ENCODE measurements around the gene RASGRP4.
"Not testable (repeated sequence)": the region's sequence is repeated elsewhere in the genome, so short reads cannot be mapped to it uniquely, and the experiment has no call there.

The RASGRP4 gene

DNA sequence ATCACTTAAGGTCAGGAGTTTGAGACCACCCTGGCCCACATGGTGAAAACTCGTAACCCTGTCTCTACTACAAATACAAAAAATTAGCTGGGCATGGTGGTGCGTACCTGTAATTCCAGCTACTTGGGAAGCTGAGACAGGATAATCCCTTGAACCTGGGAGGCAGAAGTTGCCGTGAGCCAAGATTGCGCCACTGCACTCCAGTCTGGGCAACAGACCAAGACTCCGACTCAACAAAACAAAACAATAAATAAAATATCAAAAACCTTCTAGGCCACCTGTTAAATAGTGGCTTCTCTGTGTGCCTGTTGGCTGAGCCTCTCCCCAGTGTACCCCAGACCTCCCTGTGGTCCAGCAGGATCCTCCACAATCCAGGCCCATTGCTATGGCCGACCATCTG lies 54.9 kb downstream of the RASGRP4 start:
- no peak for DNase-seq (ENCODE audit: low read depth in 2 of 2)

DNA sequence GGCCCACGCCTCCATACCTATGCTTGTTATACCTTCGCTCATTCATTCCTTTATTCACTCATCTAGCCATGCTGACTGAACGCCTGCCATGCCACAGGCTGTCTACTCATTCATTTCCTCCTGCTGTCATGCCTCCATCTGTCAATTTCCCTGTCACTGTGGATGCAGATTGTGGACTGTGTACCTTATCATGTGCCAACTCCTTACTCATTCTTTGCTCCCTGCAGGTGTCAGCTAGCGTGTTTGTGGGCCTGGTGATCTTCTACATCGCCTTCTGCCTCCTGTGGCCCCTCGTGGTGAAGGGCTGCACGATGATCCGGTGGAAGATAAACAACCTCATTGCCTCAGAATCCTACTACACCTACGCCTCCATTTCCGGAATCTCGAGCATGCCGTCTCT lies 55.7 kb downstream of the RASGRP4 start:
- DNase-seq (ENCODE audit: low read depth in 2 of 2): no peak

DNA sequence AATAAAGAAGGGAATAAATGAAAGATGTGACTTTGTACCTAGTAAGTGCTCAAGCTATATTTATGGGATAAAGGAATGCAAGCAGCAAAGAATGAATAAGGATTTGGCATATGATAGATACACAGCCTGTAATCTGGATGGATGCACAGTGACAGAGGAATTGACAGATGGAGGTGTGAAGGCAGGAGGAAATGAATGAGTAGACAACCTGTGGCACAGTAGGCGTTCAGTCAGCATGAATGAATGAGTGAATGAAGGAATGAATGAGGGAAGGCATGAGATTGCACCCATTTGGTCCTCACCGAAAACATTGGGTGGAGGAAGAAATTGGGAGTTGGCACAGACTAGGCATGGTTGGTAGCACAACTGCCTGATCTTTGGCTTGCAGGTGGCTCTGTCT lies 56.4 kb downstream of the RASGRP4 start:
- DNase-seq (ENCODE audit: low read depth in 2 of 2): no peak

DNA sequence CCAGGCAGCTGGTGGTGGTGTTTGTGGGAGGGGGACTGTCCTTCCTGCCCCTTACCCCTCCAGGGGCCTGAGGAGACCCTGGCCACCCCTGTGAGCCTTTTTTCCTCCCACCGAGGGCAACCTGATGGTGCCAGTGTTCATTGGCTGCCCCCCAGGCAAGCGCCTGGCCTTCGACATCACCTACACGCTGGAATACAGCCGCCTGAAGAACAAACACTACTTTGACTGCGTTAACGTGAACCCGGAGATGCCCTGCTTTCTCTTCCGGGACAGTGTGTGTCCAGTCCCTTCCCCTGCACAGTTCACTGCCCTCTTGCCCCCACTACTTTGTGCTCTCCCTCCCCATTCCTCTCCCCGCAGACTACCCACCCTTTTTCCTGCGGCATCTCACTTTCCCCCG lies 59.0 kb downstream of the RASGRP4 start:
- no peak for DNase-seq (ENCODE audit: low read depth in 2 of 2)

DNA sequence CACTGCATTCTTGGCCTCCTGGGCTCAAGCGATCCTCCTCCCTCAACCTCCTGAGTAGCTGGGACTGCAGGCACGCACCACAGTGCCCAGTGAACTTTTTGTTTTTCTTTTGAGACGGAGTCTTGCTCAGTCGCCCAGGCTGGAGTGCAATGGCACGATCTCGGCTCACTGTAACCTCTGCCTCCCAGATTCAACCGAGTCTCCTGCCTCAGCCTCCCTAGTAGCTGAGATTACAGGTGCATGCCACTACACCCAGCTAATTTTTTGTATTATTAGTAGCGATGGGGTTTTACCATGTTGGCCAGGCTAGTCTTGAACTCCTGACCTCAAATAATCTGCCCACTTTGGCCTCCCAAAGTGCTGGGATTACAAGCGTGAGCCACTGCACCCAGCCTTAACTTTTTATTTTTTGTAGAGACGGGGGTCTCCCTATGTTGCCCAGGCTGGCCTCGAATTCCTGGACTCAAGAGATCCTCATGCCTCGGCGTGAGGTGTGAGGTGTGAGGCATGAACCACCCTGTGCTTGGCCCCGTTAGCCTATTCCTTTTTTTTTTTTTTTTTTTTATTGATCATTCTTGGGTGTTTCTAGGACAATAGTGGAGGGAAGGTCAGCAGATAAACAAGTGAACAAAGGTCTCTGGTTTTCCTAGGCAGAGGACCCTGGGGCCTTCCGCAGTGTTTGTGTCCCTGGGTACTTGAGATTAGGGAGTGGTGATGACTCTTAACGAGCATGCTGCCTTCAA lies 62.9 kb downstream of the RASGRP4 start:
- DNase-seq (ENCODE audit: low read depth in 2 of 2): not testable (repeated sequence)

DNA sequence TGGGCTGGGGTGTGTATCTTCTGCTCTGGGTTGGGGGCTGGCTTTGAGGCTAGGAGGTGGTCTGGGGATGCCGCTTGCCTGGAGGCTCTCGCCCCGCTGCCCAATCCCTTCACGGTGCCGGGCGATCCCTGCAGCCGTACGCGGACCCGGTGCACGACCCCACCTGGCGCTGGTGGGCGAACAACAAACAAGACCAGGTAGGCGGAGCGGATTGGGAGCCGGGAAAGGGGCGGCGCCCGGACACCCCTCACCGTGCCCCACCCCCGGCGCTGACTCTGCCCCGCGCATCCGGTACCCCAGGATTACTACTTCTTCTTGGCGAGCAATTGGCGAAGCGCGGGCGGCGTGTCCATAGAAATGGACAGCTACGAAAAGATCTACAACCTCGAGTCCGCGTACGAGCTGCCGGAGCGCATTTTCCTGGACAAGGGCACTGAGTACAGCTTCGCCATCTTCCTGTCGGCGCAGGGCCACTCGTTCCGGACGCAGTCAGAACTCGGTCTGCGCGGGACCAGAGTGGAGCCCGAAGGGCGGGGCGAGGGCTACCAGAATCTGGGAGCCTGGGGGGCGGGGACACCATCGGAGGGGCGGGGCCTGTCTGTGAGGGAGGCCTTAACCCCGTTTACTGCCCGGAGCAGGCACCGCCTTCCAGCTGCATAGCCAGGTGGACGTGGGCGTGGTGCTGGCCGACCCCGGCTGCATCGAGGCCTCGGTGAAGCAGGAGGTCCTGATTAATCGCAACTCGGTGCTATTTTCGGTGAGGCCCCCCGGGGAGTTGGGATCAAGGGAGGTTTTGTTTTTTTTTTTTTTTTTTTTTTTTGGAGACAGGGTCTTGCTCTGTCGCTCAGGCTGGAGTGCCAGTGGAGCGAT lies 63.7 kb downstream of the RASGRP4 start:
- peak; percentile 77 to 91 for DNase-seq (ENCODE audit: low read depth in 2 of 2)

DNA sequence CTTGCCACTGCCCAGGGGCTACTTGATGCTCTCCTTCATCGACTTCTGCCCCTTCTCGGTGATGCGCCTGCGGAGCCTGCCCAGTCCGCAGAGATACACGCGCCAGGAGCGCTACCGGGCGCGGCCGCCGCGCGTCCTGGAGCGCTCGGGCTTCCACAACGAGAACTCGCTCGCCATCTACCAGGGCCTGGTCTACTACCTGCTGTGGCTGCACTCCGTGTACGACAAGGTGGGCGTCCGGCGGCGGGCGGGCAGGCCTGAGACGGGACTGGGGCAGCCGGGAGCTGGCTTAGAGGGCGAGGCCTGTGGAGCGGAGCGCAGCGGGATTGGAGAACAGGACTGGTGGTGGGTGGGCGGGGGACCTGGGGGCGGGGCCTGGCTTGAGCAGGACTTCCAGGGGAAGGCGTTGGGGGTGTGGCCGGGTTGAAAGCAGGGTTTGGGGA lies 64.4 kb downstream of the RASGRP4 start:
- peak; percentile 66 to 70 for DNase-seq (ENCODE audit: low read depth in 2 of 2)

DNA sequence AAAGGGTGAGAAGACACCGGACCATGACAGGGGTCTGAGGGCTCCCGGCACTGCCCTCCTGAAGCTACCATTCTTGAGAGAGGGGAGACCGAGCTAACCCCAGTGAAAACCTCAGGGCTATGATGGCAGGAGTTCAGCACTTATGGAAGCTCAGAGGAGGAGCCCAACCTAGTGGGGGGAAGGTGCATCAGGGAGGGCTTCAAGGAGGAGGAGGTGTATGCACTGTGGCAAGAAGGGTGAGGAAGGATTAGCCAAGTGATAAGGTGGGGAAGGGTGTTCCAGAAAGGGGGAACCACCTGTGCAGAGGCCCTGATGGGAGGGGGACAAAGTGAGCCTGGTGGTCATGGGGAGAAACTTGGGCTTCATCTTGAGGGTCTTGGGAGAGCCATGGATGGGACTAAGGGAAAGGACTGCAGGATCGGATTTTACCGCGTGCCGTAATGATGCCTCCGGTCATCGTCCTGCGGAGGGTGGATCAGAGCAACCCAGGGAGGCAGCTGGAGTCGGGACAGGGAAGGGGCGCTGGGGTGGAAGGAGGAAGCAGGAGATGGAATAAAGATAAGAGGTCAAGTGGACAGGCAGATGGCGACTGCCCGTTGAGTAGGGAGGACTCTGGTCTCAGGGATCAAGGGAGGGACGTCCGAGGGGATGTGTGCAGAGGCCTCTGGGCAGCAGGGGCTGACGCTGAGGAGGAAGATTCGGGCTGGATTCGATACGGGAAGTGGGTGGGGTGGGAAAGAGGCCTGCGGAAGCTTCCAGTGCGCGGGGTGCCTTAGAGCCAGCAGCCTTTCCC lies 65.0 kb downstream of the RASGRP4 start:
- no peak for DNase-seq (ENCODE audit: low read depth in 2 of 2)

DNA sequence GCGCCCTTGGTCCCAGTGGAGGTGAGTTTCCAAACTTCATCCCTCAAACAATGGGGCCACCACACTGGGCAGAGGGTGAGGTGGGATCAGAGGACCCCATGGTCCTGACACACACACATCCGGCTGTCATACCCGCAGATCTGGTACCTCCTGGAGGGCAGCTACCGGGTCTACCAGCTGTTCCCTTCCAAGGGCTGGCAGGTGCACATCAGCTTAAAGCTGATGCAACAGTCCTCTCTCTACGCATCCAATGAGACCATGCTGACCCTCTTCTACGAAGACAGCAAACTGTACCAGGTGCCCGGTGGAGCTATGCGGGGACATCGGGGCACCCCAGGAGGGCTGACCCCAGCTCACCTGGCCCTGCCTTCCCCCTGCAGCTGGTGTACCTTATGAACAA lies 65.7 kb downstream of the RASGRP4 start:
- DNase-seq (ENCODE audit: low read depth in 2 of 2): no peak

DNA sequence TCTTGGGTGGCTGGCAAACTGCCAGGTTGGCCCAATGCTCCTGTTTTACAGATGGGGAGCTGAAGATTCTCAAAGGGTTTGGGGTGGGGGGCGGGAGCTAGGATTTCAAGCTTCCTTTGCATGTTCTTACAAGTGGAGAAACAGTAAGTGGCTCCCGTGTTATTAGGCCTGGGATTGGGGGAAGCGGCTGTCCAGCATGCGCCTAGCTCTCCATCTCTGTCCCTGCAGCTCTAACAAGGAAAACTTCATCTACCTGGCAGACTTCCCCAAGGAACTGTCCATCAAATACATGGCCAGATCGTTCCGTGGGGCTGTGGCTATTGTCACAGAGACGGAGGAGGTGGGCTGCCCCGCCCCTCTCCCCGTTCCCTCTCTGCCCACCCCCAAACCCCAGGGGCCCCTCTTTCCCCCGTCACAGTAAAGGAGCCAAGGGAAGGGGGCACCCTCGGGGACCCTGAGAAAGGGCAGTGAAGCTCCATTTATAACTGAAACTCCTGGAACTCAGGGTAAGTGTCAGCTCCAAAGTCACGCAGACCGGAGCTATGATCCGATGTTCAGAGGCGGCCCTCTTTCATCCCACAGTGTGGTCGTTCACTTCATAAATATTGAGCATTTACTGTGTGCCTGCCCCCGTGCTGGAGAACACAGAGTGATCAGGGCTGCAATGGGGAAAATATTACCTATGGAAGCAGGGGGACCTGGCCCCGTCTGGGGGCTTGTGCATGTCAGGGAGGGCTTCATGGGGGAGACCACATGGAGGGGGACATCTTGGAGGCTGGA lies 66.6 kb downstream of the RASGRP4 start:
- no peak for DNase-seq (ENCODE audit: low read depth in 2 of 2)
